Measurements from ENCODE around the gene LSM4. TPM values are rescaled to one million over a fixed set of nuclear protein-coding genes. Genes with fewer than 3 reads are reported as not detected.

LSM4 gene
- total and polyA plus RNA-seq, 2 donors (not counting 3 experiments of a cell fraction or from before 2014, with no cell fraction given): 118 to 119 TPM

DNA sequence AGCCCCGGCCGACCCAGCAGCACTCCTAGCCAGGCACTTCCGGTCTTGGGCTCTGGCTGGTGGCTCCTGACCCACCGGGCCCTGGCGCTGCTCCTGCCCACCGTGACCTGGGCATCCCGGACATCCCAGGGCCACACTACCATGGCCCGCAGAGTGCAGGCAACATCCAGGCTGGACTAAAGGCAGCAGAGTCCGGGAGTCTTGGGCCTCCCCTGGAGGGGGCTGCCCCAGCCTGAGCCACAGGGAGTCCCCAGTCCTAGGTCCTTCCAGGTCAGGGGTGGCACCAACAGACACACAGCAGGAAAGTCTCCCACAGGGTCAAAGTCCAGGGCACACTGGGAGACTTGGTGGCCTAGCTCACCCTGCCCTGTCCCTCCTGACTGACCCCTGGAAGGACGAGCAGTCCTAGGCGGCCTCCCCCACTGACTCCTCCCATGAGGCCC lies 10.8 kb downstream of the LSM4 start:
- TF ChIP-seq MAX (IDR thresholded peaks at IDR 0.05; ENCODE audit: insufficient read depth, insufficient read length) (no peak), FOS (IDR thresholded peaks at IDR 0.05; ENCODE audit: borderline replicate concordance, insufficient read depth, low read length) (no peak), POLR2A (IDR thresholded peaks at IDR 0.05; ENCODE audit: low read depth, low read length) (no peak), JUN (IDR thresholded peaks at IDR 0.05; ENCODE audit: borderline replicate concordance, insufficient read depth, insufficient read length, low read depth) (no peak), EZH2 (IDR thresholded peaks at IDR 0.05; ENCODE audit: borderline replicate concordance, low read depth, low read length, severe bottlenecking) (no peak), POLR2AphosphoS5 (IDR thresholded peaks at IDR 0.05; ENCODE audit: insufficient read depth, low read depth, low read length) (no peak), MYC (IDR thresholded peaks at IDR 0.05; ENCODE audit: low read depth, low read length) (no peak), GATA2 (IDR thresholded peaks at IDR 0.05; ENCODE audit: insufficient read depth, insufficient read length, low read depth, low read length) (no peak)
- TF ChIP-seq, protein P1, sequence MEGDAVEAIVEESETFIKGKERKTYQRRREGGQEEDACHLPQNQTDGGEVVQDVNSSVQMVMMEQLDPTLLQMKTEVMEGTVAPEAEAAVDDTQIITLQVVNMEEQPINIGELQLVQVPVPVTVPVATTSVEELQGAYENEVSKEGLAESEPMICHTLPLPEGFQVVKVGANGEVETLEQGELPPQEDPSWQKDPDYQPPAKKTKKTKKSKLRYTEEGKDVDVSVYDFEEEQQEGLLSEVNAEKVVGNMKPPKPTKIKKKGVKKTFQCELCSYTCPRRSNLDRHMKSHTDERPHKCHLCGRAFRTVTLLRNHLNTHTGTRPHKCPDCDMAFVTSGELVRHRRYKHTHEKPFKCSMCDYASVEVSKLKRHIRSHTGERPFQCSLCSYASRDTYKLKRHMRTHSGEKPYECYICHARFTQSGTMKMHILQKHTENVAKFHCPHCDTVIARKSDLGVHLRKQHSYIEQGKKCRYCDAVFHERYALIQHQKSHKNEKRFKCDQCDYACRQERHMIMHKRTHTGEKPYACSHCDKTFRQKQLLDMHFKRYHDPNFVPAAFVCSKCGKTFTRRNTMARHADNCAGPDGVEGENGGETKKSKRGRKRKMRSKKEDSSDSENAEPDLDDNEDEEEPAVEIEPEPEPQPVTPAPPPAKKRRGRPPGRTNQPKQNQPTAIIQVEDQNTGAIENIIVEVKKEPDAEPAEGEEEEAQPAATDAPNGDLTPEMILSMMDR (IDR thresholded peaks at IDR 0.05; ENCODE audit: extremely low read depth in 1 of 2, insufficient read depth in 1 of 2, low read depth in 1 of 2, low read length in 2 of 2): no peak
- no peaks in the 10 kb centered on the region for H3K4me1 ChIP-seq (ENCODE audit: control insufficient read depth, extremely low read depth, insufficient read depth, low read length)
- H3K9me1 ChIP-seq (replicated peaks; ENCODE audit: control insufficient read depth, extremely low read depth, insufficient read depth, low read length): no peaks in the 10 kb centered on the region
- no peak overlapping the region for H3K4me3 ChIP-seq (replicated peaks in 1 of 3; ENCODE audit: insufficient read depth in 1 of 3, low read depth in 1 of 3, low read length in 3 of 3)
- H3K36me3 ChIP-seq (ENCODE audit: control insufficient read depth in 2 of 2, extremely low read depth in 1 of 2, insufficient read depth in 2 of 2, low read length in 2 of 2): peaks cover 0 to 15% of the 10 kb centered on the region in 2 experiments
- ChIA-PET POLR2A (interaction anchor here (1.5 kb wide), 1 partner anchor 32 kb away, joined by 14 read pairs; no protein-coding TSS in a partner anchor), CTCF (interaction anchor here (1.5 kb wide), 1 partner anchor 10 kb away, joined by 3 read pairs; the partner anchor contains the start of gene LSM4)
- no peaks in the 10 kb centered on the region for H3K9me3 ChIP-seq (replicated peaks; ENCODE audit: control insufficient read depth, insufficient read depth, low read length)
- BruUV-seq (replicated peaks): no TSS peak
- no peak overlapping the region for H3K4me2 ChIP-seq (ENCODE audit: insufficient read depth, low read length)
- no peak for FAIRE-seq
- no peaks in the 10 kb centered on the region for H4K20me1 ChIP-seq (replicated peaks; ENCODE audit: control insufficient read depth, extremely low read depth, insufficient read depth, low read length)
- H3K27me3 ChIP-seq (ENCODE audit: control insufficient read depth in 2 of 2, insufficient read depth in 2 of 2, low read length in 2 of 2): no peaks in the 10 kb centered on the region
- dilution Hi-C loops (cut with MboI; ENCODE audit: extremely low pct_ligation_motif_present, low sequenced_read_pairs) (no loop called here), intact Hi-C loops (cut with micrococcal nuclease) (no loop called here)
- H3K27ac ChIP-seq (ENCODE audit: insufficient read depth, low read depth, low read length): no peak overlapping the region
- no peaks in the 10 kb centered on the region for H3K79me2 ChIP-seq (ENCODE audit: control insufficient read depth, insufficient read depth, low read length)
- no peak overlapping the region for H2AFZ ChIP-seq (ENCODE audit: low read depth, low read length)
- DNase-seq (ENCODE audit: low read depth, low spot score): no peak
- H3K9ac ChIP-seq (replicated peaks; ENCODE audit: extremely low read depth, insufficient read depth, low read length): no peak overlapping the region
